ENCODE measurements around the gene CRLF2. TPM values are rescaled to one million over a fixed set of nuclear protein-coding genes. Genes with fewer than 3 reads are reported as not detected.

Gene CRLF2
- total and polyA plus RNA-seq, 12 donors, result not detected

- Histone ChIP-seq H3K9me3 (replicated peaks in 1 of 3) (no peaks in the 10 kb centered on the region), H3K4me3 (no peak overlapping the region), H3K36me3 (replicated peaks in 1 of 2) (no peaks in the 10 kb centered on the region), H3K4me1 (replicated peaks in 1 of 2) (no peaks in the 10 kb centered on the region), H3K27me3 (no peaks in the 10 kb centered on the region), H3K27ac (no peak overlapping the region)
- TF ChIP-seq POLR2A (IDR thresholded peaks at IDR 0.05), result no peak
- TF ChIP-seq, protein P1, sequence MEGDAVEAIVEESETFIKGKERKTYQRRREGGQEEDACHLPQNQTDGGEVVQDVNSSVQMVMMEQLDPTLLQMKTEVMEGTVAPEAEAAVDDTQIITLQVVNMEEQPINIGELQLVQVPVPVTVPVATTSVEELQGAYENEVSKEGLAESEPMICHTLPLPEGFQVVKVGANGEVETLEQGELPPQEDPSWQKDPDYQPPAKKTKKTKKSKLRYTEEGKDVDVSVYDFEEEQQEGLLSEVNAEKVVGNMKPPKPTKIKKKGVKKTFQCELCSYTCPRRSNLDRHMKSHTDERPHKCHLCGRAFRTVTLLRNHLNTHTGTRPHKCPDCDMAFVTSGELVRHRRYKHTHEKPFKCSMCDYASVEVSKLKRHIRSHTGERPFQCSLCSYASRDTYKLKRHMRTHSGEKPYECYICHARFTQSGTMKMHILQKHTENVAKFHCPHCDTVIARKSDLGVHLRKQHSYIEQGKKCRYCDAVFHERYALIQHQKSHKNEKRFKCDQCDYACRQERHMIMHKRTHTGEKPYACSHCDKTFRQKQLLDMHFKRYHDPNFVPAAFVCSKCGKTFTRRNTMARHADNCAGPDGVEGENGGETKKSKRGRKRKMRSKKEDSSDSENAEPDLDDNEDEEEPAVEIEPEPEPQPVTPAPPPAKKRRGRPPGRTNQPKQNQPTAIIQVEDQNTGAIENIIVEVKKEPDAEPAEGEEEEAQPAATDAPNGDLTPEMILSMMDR (IDR thresholded peaks at IDR 0.05), result no peak
- no peak for DNase-seq
- intact Hi-C loops (cut with DNase I), result no loop called here
- 65 to 74% (median 68%) methylated on average over 17 of the region's 17 CpGs for whole genome bisulfite sequencing, 4 donors
Measured at GRCh38 chrX:1222531-1223241, 10.2 kb upstream of the CRLF2 start.

GRCh38 chrX:1221296-1221845, 8.9 kb upstream of the CRLF2 start:
- Histone ChIP-seq H3K4me1 (replicated peaks in 1 of 2) (no peaks in the 10 kb centered on the region), H3K27ac (no peak overlapping the region), H3K9me3 (replicated peaks in 1 of 3) (no peaks in the 10 kb centered on the region), H3K4me3 (no peak overlapping the region), H3K36me3 (replicated peaks in 1 of 2) (no peaks in the 10 kb centered on the region), H3K27me3 (no peaks in the 10 kb centered on the region)
- DNase-seq, result no peak
- TF ChIP-seq, protein P1 (IDR thresholded peaks at IDR 0.05), result no peak
- no peak for TF ChIP-seq POLR2A (IDR thresholded peaks at IDR 0.05)
- intact Hi-C loops (cut with DNase I), result no loop called here
- 68 to 76% (median 70%) methylated on average over 12 of the region's 12 CpGs for WGBS, 4 donors

DNA sequence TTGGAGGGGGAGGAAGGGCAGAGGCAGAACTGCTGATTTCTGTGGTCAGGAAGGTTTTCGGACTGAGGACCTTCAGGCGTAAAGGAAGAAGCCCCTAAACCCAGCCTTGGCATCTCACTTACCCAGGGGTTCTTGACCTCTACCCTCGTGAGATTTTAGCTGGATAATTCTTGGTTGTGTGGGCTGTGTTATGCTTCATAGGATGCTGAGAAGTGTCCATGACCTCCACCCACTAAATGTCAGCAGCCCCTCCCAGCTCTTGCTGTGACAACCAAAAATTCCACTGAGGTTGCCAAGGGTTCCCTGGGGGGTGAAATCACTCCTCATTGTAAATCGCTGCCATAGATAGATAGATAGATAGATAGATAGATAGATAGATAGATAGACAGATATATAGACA, 5.8 kb upstream of the CRLF2 start:
- no peak for DNase-seq
- intact Hi-C loops (cut with DNase I), result no loop called here
- H3K9me3 ChIP-seq (replicated peaks in 1 of 3), result no peaks in the 10 kb centered on the region
- no peak overlapping the region for H3K27ac ChIP-seq
- no peak overlapping the region for H3K4me3 ChIP-seq
- H3K4me1 ChIP-seq (replicated peaks in 1 of 2), result no peaks in the 10 kb centered on the region
- 59 to 68% (median 66%) methylated on average over 4 of the region's 4 CpGs for WGBS, 4 donors
- H3K27me3 ChIP-seq, result no peaks in the 10 kb centered on the region
- H3K36me3 ChIP-seq (replicated peaks in 1 of 2), result no peaks in the 10 kb centered on the region
- TF ChIP-seq POLR2A (IDR thresholded peaks at IDR 0.05), result no peak
- TF ChIP-seq, protein P1 (IDR thresholded peaks at IDR 0.05), result no peak

- Histone ChIP-seq H3K36me3 (replicated peaks in 1 of 2) (no peaks in the 10 kb centered on the region), H3K4me3 (no peak overlapping the region), H3K9me3 (replicated peaks in 1 of 3) (no peaks in the 10 kb centered on the region), H3K27ac (no peak overlapping the region), H3K4me1 (replicated peaks in 1 of 2) (no peaks in the 10 kb centered on the region), H3K27me3 (no peaks in the 10 kb centered on the region)
- WGBS, 4 donors, result 59 to 73% (median 61%) methylated on average over 10 of the region's 10 CpGs
- TF ChIP-seq, protein P1 (IDR thresholded peaks at IDR 0.05), result no peak
- TF ChIP-seq POLR2A (IDR thresholded peaks at IDR 0.05), result no peak
- intact Hi-C loops (cut with DNase I), result no loop called here
- no peak for DNase-seq
Measured at GRCh38 chrX:1215123-1215823, 2.8 kb upstream of the CRLF2 start.
